Astrocyte of the spinal cord (primary cell): ENCODE data around the gene MCM9.

Experiments
- DNase-seq: peaks from one replicate; pipeline ENCODE4 v3.0.0; 2011; ENCODE audit warnings: low read depth, low spot score
- H3K4me3 ChIP-seq: 2 replicates; pipeline ENCODE4 v1.5.1; 2011; ENCODE audit warnings: low read depth, mild to moderate bottlenecking, low read length, moderate library complexity
- in situ Hi-C: cut with HindIII; loops from 2 replicates; pipeline ENCODE4 v1.10.0; 2017; ENCODE audit warnings: low sequenced_read_pairs
- TF ChIP-seq, protein P1 (sequence below): IDR thresholded peaks from 2 replicates; pipeline ENCODE4 v1.5.1; 2012; ENCODE audit warnings: low read depth, mild to moderate bottlenecking, low read length, inconsistent platforms

Gene MCM9

DNA sequence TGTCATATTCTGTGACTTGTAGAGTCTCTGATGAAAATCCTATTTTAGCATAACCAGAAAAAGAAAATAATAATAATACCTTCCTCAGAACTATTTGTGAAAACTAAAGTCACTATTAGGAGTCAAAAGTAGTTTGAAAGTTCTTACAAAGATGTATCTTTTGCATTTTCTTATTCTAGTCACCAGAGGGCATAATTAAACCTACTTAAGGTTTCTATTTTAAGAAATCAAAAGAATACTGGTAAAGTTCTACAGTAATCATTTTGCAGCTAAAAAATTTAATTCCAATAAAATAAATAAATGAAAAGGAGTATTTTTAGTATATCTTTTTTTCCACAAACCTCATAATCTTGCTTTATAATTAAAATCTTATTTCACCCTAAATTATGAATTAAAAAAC lies 28.0 kb upstream of the MCM9 start:
- TF ChIP-seq, protein P1, sequence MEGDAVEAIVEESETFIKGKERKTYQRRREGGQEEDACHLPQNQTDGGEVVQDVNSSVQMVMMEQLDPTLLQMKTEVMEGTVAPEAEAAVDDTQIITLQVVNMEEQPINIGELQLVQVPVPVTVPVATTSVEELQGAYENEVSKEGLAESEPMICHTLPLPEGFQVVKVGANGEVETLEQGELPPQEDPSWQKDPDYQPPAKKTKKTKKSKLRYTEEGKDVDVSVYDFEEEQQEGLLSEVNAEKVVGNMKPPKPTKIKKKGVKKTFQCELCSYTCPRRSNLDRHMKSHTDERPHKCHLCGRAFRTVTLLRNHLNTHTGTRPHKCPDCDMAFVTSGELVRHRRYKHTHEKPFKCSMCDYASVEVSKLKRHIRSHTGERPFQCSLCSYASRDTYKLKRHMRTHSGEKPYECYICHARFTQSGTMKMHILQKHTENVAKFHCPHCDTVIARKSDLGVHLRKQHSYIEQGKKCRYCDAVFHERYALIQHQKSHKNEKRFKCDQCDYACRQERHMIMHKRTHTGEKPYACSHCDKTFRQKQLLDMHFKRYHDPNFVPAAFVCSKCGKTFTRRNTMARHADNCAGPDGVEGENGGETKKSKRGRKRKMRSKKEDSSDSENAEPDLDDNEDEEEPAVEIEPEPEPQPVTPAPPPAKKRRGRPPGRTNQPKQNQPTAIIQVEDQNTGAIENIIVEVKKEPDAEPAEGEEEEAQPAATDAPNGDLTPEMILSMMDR = peak; percentile 29
- no peak overlapping the region for H3K4me3 ChIP-seq
- DNase-seq = peak; percentile 23
- in situ Hi-C loops = no loop called here

DNA sequence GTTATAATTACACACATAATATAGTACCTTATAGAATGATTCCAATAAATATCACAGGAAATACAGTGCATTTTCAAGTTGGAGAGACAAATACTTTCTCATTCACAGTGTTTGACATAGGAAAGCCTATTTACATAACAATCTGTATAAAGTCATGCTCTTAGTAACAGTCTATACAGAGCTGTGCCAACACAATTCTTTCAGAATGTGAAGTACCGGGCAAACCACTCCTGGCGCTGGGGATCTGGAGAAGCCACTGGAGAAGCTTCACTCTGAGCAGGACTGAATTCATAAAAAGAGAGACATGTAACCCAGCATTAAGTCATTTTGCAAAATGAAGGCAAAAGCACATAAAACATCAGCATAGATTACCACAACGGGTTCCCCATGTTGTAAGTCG lies 24.9 kb upstream of the MCM9 start:
- in situ Hi-C loops = no loop called here
- TF ChIP-seq, protein P1 = no peak
- DNase-seq = no peak
- H3K4me3 ChIP-seq = no peak overlapping the region

DNA sequence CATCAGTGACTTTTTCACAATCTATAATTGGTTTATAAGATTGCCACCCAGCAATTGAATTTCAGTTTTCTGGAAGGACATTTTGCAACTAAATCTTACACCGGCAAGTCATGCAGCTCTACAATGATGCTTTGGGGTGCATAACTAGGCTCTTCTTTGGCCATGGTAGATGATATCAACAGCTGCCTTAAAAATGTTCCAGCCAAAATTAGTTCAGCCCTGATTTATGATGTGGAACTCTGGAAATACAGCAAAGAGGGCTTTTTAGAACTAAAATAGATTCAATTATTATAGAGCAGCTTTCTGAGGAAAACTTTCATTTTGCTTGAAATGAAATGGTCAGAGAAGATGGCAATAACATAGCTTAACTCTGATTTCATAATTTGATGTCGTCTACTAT lies 18.4 kb upstream of the MCM9 start:
- DNase-seq = no peak
- H3K4me3 ChIP-seq = no peak overlapping the region
- TF ChIP-seq, protein P1 = no peak
- in situ Hi-C loops = no loop called here

DNA sequence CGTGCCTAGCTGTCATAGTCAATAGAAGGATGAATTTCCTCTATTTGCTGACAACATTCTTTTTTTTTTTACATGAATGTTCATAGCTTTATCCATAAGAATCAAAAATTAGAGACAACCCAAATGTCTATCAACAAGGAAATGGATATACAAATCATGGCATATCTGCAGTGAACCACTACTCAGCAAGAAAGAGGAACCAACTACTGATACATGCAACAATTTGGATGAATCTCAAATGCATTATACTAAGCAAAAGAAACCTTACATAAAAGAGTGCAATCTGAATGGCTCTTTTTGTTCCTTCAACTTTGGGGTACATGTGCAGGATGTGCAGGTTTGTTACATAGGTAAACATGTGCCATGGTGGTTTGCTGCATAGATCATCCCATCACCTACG lies 17.7 kb upstream of the MCM9 start:
- no peak overlapping the region for H3K4me3 ChIP-seq
- in situ Hi-C loops = no loop called here
- DNase-seq = no peak
- TF ChIP-seq, protein P1 = no peak

DNA sequence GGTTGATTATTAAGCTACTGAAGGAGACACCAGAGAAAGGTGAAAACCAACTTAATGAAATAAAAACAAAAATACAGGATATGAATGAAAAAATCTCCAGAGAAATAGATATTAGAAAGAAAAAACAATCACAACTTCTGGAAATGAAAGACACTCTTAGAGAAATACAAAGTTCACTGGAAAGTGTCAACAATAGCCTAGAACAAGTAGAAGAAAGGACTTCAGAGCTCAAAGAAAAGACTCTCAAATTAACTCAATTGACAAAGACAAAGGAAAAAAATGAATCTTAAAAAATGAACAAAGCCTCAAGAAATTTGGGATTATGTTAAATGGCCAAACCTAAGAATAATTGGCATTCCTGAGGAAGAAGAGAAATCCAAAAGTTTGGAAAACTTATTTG lies 10.3 kb upstream of the MCM9 start:
- no peak overlapping the region for H3K4me3 ChIP-seq
- TF ChIP-seq, protein P1 = no peak
- no peak for DNase-seq
- in situ Hi-C loops = no loop called here

DNA sequence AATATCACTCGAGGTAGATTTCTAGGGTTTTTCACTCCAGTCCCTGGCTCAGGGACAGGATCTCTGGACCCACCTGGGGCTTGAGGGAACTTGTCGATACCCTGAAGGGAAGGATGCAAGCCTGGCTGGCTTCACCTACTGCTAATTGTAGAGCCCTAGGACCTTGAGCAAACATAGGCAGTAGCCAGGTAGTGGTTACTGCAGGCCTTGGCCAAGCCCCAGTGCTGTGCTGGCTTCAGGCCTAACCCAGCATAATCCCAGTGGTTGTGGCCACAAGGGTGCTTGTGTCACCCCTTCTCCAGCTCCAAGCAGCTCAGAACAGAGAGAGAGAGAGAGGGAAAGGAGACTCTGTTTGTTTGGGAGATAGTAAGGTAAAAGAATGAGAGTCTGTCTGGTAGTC lies 5.8 kb upstream of the MCM9 start:
- no peak for DNase-seq
- in situ Hi-C loops = no loop called here
- H3K4me3 ChIP-seq = no peak overlapping the region
- TF ChIP-seq, protein P1 = no peak

DNA sequence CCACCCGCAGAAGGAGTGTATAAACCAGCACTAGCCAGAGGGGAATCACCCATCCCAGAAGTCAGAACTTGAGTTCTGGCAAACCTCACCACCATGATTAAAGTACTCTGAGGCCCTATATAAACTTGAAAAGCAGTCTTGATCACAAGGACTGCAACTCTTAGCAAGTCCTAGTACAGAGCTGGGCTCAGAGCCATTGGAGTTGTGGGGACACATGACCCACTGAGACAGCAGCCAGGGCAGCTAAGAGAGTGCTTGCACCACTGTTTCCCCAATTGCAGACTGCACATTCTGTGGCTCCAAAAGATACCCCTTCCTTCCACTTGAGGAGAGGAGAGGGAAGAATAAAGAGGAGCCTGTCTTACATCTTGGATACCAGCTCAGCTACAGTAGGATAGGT lies 4.7 kb upstream of the MCM9 start:
- in situ Hi-C loops = no loop called here
- no peak for DNase-seq
- H3K4me3 ChIP-seq = no peak overlapping the region
- TF ChIP-seq, protein P1 = no peak
